GM06990 (cell line): Measurements from ENCODE around the gene MT1F.

ENCODE experiments used
- DNase-seq: peaks from one replicate; pipeline ENCODE4 v3.0.0-alpha.2; 2011; ENCODE audit not compliant: insufficient read length; ENCODE audit errors: extremely low read depth
- H3K27me3 ChIP-seq: replicated peaks from 2 replicates; pipeline ENCODE4 v1.6.0; 2011; ENCODE audit warnings: low read length; ENCODE audit not compliant: control insufficient read depth, insufficient read depth
- H3K36me3 ChIP-seq: 2 replicates; pipeline ENCODE4 v1.5.1; 2011; ENCODE audit warnings: low read length; ENCODE audit not compliant: control insufficient read depth, insufficient read depth
- H3K4me3 ChIP-seq: replicated peaks from 2 replicates; pipeline ENCODE4 v1.5.1; 2011; ENCODE audit warnings: low read depth, mild to moderate bottlenecking, control low read depth, low read length
- CTCF ChIP-seq: IDR thresholded peaks from 2 replicates; pipeline ENCODE4 v1.5.1; 2011; ENCODE audit warnings: low read length, control low read depth, mild to moderate bottlenecking, inconsistent platforms; ENCODE audit not compliant: insufficient read depth, poor library complexity, severe bottlenecking

MT1F gene

GRCh38 chr16:56630134-56630533 is 27.6 kb upstream of the MT1F start:
- DNase-seq, result no peak
- Histone ChIP-seq H3K36me3 (no peaks in the 10 kb centered on the region), H3K27me3 (peaks cover 3% of the 10 kb centered on the region), H3K4me3 (no peak overlapping the region)
- no peak for TF ChIP-seq CTCF

GRCh38 chr16:56631197-56631596 is 26.6 kb upstream of the MT1F start:
- no peak overlapping the region for H3K4me3 ChIP-seq
- H3K36me3 ChIP-seq, result no peaks in the 10 kb centered on the region
- DNase-seq, result no peak
- H3K27me3 ChIP-seq, result peaks cover 3% of the 10 kb centered on the region
- no peak for TF ChIP-seq CTCF

- no peak for TF ChIP-seq CTCF
- peaks cover 3% of the 10 kb centered on the region for H3K27me3 ChIP-seq
- no peak overlapping the region for H3K4me3 ChIP-seq
- no peak for DNase-seq
- no peaks in the 10 kb centered on the region for H3K36me3 ChIP-seq
These were observed 26.0 kb upstream of the MT1F start for GRCh38 chr16:56631832-56632155.

- Histone ChIP-seq H3K27me3 (peaks cover 3% of the 10 kb centered on the region), H3K36me3 (no peaks in the 10 kb centered on the region), H3K4me3 (no peak within 1 kb of the TSS)
- no peak for TF ChIP-seq CTCF
- DNase-seq, result no peak
These were observed 25.5 kb upstream of the MT1F start, which contains the start of gene MT1M for GRCh38 chr16:56632156-56632847. Gene MT1M, plus strand, starts transcription at chr16:56632659. Its CDS starts 73 bp downstream, at chr16:56632732.

- TF ChIP-seq CTCF, result no peak
- H3K36me3 ChIP-seq, result no peaks in the 10 kb centered on the region
- H3K27me3 ChIP-seq, result peaks cover 4% of the 10 kb centered on the region
- H3K4me3 ChIP-seq, result no peak overlapping the region
- DNase-seq, result no peak
These were observed 24.9 kb upstream of the MT1F start for GRCh38 chr16:56632848-56633365.
